HepG2 (cell line): ENCODE data around the gene ZMYM4. TPM values are rescaled to one million over a fixed set of nuclear protein-coding genes. Genes with fewer than 3 reads are reported as not detected.

Experiments
- ARNT2 ChIP-seq: sonication (generic); formaldehyde crosslinking; IDR thresholded peaks from 2 replicates; pipeline ENCODE4 v1.8.0; 2022; ENCODE audit warnings: mild to moderate bottlenecking, low read depth, missing genetic modification reagents, moderate library complexity
- DZIP1 ChIP-seq: sonication (generic); formaldehyde crosslinking; IDR thresholded peaks from 2 replicates; pipeline ENCODE4 v1.5.0; 2020; ENCODE audit warnings: mild to moderate bottlenecking, missing genetic modification reagents
- HOXA3 ChIP-seq: sonication (generic); formaldehyde crosslinking; IDR thresholded peaks from 2 replicates; pipeline ENCODE4 v1.5.0; 2020; ENCODE audit warnings: missing genetic modification reagents
- JUN ChIP-seq: sonication (generic); formaldehyde crosslinking; IDR thresholded peaks from 2 replicates; pipeline ENCODE4 v1.4.0; 2020; ENCODE audit warnings: mild to moderate bottlenecking, missing genetic modification reagents
- NKX3-1 ChIP-seq: sonication (generic); formaldehyde crosslinking; IDR thresholded peaks from 2 replicates; pipeline ENCODE4 v1.5.0; 2020; ENCODE audit warnings: missing genetic modification reagents
- NR2C2 ChIP-seq: sonication (generic); formaldehyde crosslinking; IDR thresholded peaks from 2 replicates; pipeline ENCODE4 v1.4.0; 2020; ENCODE audit warnings: missing genetic modification reagents, mild to moderate bottlenecking, moderate library complexity, borderline replicate concordance
- POLR2G ChIP-seq: fragments of 200-400 bp; formaldehyde crosslinking; IDR thresholded peaks from 2 replicates; pipeline ENCODE4 v1.6.1; 2018; ENCODE audit warnings: mild to moderate bottlenecking, low read depth, low read length, moderate library complexity
- RBM39 ChIP-seq: fragments of 200-400 bp; formaldehyde crosslinking; IDR thresholded peaks from one replicate; pipeline ENCODE4 v1.6.1; 2018; ENCODE audit warnings: antibody characterized with exemption, mild to moderate bottlenecking, low read depth, low read length; ENCODE audit not compliant: poor library complexity, severe bottlenecking
- SPEN ChIP-seq: sonication (generic); formaldehyde crosslinking; IDR thresholded peaks from 2 replicates; pipeline ENCODE4 v1.5.1; 2020; ENCODE audit warnings: low read depth, mild to moderate bottlenecking, missing genetic modification reagents
- TCF12 ChIP-seq, 2 experiments: fragments of 450-650 bp in 1 of 2; sonication (generic) in 1 of 2; formaldehyde crosslinking in 1 of 2; IDR thresholded peaks; 2 replicates each; pipeline versions ENCODE4 v1.6.1 to v1.8.0; 2017 to 2022; ENCODE audit warnings: antibody characterized with exemption in 1 of 2, mild to moderate bottlenecking in 1 of 2, missing genetic modification reagents in 1 of 2, moderate library complexity in 1 of 2
- THAP9 ChIP-seq: sonication (generic); formaldehyde crosslinking; IDR thresholded peaks from 2 replicates; pipeline ENCODE4; 2020; ENCODE audit warnings: missing genetic modification reagents, mild to moderate bottlenecking, borderline replicate concordance
- ZBTB20 ChIP-seq: sonication (generic); formaldehyde crosslinking; IDR thresholded peaks from 2 replicates; pipeline ENCODE4 v1.8.1; 2023; ENCODE audit warnings: missing genetic modification reagents, low read depth, mild to moderate bottlenecking, borderline replicate concordance
- ZMYM2 ChIP-seq: sonication (generic); formaldehyde crosslinking; IDR thresholded peaks from 2 replicates; pipeline ENCODE4 v1.8.0; 2022; ENCODE audit warnings: mild to moderate bottlenecking, missing genetic modification reagents
- ZNF230 ChIP-seq: sonication (generic); formaldehyde crosslinking; IDR thresholded peaks from 2 replicates; pipeline ENCODE4 v1.4.0; 2020; ENCODE audit warnings: mild to moderate bottlenecking, missing genetic modification reagents
- ZNF292 ChIP-seq: sonication (generic); formaldehyde crosslinking; IDR thresholded peaks from 2 replicates; pipeline ENCODE4 v1.8.1; 2022; ENCODE audit warnings: mild to moderate bottlenecking, low read depth, missing genetic modification reagents, borderline replicate concordance
- ZNF382 ChIP-seq: sonication (generic); formaldehyde crosslinking; IDR thresholded peaks from 2 replicates; pipeline ENCODE4 v1.5.0; 2020; ENCODE audit warnings: missing genetic modification reagents, mild to moderate bottlenecking, borderline replicate concordance
- ZNF432 ChIP-seq: sonication (generic); formaldehyde crosslinking; IDR thresholded peaks from 2 replicates; pipeline ENCODE4 v1.5.0; 2020; ENCODE audit warnings: missing genetic modification reagents, mild to moderate bottlenecking, borderline replicate concordance
- ZNF558 ChIP-seq: sonication (generic); formaldehyde crosslinking; IDR thresholded peaks from 2 replicates; pipeline ENCODE4 v1.9.0; 2022; ENCODE audit warnings: mild to moderate bottlenecking, missing genetic modification reagents, borderline replicate concordance
- polyA plus RNA-seq, 8 experiments: library from polyadenylated mRNA; depleted of rRNA in 3 of 8; stranded (reverse) in 7 of 8; unstranded in 1 of 8; fragments of >200 nt; fragmentation: Illumina TruSeq in 4 of 8; extraction: Trizol in 4 of 8; gene quantifications; 2 replicates each; pipeline versions ENCODE4 v1.2.1 to v1.2.3, GENCODE V29; 2011 to 2016; ENCODE audit warnings: low read depth in 4 of 8, missing spikeins in 1 of 8, mixed read lengths in 1 of 8; ENCODE audit not compliant: insufficient read depth in 1 of 8
- total RNA-seq, 5 experiments: library from RNA; depleted of rRNA; stranded (reverse); fragments of >200 nt; fragmentation: Illumina TruSeq; extraction: Trizol; gene quantifications; 2 replicates each; pipeline ENCODE4 v1.2.3, GENCODE V29; 2016; ENCODE audit warnings: low read depth in 1 of 5
- TF ChIP-seq, protein P1 (sequence below): sonication (generic); formaldehyde crosslinking; IDR thresholded peaks from 2 replicates; pipeline ENCODE4 v1.4.0; 2020; ENCODE audit warnings: low read depth, missing genetic modification reagents

Gene ZMYM4
- total and polyA plus RNA-seq, 2 of the 13 experiments (the other 11 are each of a cell fraction or from before 2014, with no cell fraction given), result 13.9 to 37.6 TPM

GRCh38 chr1:35243691-35244090 lies 24.8 kb upstream of the ZMYM4 start (continued):
- TF ChIP-seq, protein P1, sequence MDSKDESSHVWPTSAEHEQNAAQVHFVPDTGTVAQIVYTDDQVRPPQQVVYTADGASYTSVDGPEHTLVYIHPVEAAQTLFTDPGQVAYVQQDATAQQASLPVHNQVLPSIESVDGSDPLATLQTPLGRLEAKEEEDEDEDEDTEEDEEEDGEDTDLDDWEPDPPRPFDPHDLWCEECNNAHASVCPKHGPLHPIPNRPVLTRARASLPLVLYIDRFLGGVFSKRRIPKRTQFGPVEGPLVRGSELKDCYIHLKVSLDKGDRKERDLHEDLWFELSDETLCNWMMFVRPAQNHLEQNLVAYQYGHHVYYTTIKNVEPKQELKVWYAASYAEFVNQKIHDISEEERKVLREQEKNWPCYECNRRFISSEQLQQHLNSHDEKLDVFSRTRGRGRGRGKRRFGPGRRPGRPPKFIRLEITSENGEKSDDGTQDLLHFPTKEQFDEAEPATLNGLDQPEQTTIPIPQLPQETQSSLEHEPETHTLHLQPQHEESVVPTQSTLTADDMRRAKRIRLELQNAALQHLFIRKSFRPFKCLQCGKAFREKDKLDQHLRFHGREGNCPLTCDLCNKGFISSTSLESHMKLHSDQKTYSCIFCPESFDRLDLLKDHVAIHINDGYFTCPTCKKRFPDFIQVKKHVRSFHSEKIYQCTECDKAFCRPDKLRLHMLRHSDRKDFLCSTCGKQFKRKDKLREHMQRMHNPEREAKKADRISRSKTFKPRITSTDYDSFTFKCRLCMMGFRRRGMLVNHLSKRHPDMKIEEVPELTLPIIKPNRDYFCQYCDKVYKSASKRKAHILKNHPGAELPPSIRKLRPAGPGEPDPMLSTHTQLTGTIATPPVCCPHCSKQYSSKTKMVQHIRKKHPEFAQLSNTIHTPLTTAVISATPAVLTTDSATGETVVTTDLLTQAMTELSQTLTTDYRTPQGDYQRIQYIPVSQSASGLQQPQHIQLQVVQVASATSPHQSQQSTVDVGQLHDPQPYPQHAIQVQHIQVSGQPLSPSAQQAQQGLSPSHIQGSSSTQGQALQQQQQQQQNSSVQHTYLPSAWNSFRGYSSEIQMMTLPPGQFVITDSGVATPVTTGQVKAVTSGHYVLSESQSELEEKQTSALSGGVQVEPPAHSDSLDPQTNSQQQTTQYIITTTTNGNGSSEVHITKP (CRISPR knock-in tag), result no peak
- no peak for TF ChIP-seq TCF12 (IDR thresholded peaks at IDR 0.05)
- TF ChIP-seq TCF12 (CRISPR knock-in tag; IDR thresholded peaks at IDR 0.05), result no peak
- no peak for TF ChIP-seq RBM39
- no peak for TF ChIP-seq DZIP1 (CRISPR knock-in tag)
- TF ChIP-seq ZMYM2 (CRISPR knock-in tag), result no peak
- no peak for TF ChIP-seq SPEN (CRISPR knock-in tag)
- no peak for TF ChIP-seq ZNF230 (CRISPR knock-in tag)
- no peak for TF ChIP-seq ZBTB20 (CRISPR knock-in tag)
- no peak for TF ChIP-seq JUN
- no peak for TF ChIP-seq ARNT2 (CRISPR knock-in tag)
- no peak for TF ChIP-seq ZNF558
- TF ChIP-seq ZNF292 (CRISPR knock-in tag), result 0 out of 2 replicates have a peak, but pooled peaks have one; percentile 28
- TF ChIP-seq HOXA3 (CRISPR knock-in tag), result peak; percentile 45; the same call in 1 of the 2 replicates
- no peak for TF ChIP-seq NKX3-1 (CRISPR knock-in tag)
- TF ChIP-seq ZNF382 (CRISPR knock-in tag), result no peak
- TF ChIP-seq POLR2G, result no peak
- TF ChIP-seq NR2C2, result no peak
- TF ChIP-seq ZNF432, result no peak
- TF ChIP-seq THAP9 (CRISPR knock-in tag), result no peak
